ENCODE measurements around the gene ATP1A4.

- TF ChIP-seq CTCF (IDR thresholded peaks at IDR 0.05 in 2 of 3, conservative IDR thresholded peaks at IDR 0.05 in 1 of 3; ENCODE audit: control insufficient read depth in 2 of 3, extremely low read depth in 1 of 3, insufficient read depth in 1 of 3, low read depth in 3 of 3, low read length in 3 of 3) (no peak), STAT3 (IDR thresholded peaks at IDR 0.05; ENCODE audit: low read depth, low read length) (no peak), TCF3 (IDR thresholded peaks at IDR 0.05; ENCODE audit: borderline replicate concordance, insufficient read depth, low read depth, low read length) (no peak), KAT2A (conservative IDR thresholded peaks at IDR 0.05; ENCODE audit: control insufficient read depth, low read depth, low read length) (no peak), ATF3 (IDR thresholded peaks at IDR 0.05; ENCODE audit: borderline replicate concordance, extremely low read depth, low read depth, low read length) (no peak), ZNF274 (IDR thresholded peaks at IDR 0.05; ENCODE audit: insufficient read depth, insufficient read length) (no peak), POLR2AphosphoS5 (IDR thresholded peaks at IDR 0.05; ENCODE audit: low read length) (no peak)
Measured at GRCh38 chr1:160206421-160207117, 55.2 kb downstream of the ATP1A4 start.
